Measurements from ENCODE around the gene ACADM.
"Not testable (repeated sequence)": the region's sequence is repeated elsewhere in the genome, so short reads cannot be mapped to it uniquely, and the experiment has no call there.

ACADM gene

DNA sequence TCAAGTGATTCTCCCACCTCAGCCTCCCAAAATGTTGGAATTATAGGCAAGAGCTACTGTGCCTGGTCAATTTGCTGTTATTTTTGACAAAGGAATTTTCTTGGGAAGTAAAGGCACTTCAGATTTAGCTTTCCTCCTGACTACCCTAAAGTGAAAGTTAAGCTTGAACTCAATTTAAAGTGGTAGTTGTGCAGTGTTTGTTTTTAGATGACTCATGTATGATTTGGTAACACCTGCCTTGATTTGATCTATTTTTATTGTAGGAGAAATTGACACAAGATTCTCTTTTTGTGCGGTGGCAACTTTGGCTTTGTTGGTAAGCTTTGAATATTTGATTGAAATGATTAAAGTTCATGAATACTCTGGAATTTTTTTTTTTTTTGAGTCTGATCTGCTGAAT lies 66.5 kb downstream of the ACADM start:
- Histone ChIP-seq H3K4me3 (ENCODE audit: low read length) (no peak overlapping the region), H3K27ac (ENCODE audit: low read length) (no peak overlapping the region), H3K4me1 (ENCODE audit: control insufficient read depth, insufficient read depth, low read length) (peaks cover 2% of the 10 kb centered on the region; the same call in 1 of the 2 replicates), H3K9me3 (ENCODE audit: control insufficient read depth, insufficient read depth, low read length) (no peaks in the 10 kb centered on the region), H3K36me3 (ENCODE audit: control insufficient read depth, insufficient read depth, low read length) (peaks cover 23% of the 10 kb centered on the region; the same call in 1 of the 2 replicates), H3K27me3 (ENCODE audit: control insufficient read depth, insufficient read depth, low read length) (no peaks in the 10 kb centered on the region)
- DNase-seq (ENCODE audit: low read depth, low spot score) = no peak
- no CpG with 5 or more reads among the region's 1 CpG for WGBS (ENCODE audit: insufficient coverage, insufficient read length)

DNA sequence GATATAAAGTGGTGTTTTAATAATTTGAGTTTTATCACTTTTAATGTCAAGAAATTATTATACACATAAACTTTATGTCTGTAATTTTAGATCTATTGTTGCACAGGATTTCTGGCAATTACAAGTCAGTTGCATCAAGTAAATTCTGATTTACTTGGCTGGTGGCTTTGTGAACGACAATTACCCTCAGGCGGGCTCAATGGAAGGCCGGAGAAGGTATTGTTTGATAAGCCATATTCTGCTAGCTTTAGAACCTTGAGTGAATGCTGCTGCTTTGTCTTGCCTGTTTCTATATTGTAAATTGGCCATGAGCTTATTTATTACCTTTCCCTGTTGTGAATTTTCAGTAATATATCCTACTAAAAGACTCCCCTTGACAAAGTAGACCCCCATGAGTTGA lies 67.6 kb downstream of the ACADM start:
- H3K4me1 ChIP-seq (ENCODE audit: control insufficient read depth, insufficient read depth, low read length) = peaks cover 2% of the 10 kb centered on the region; the same call in 1 of the 2 replicates
- H3K9me3 ChIP-seq (ENCODE audit: control insufficient read depth, insufficient read depth, low read length) = no peaks in the 10 kb centered on the region
- no peaks in the 10 kb centered on the region for H3K27me3 ChIP-seq (ENCODE audit: control insufficient read depth, insufficient read depth, low read length)
- no peak overlapping the region for H3K27ac ChIP-seq (ENCODE audit: low read length)
- no peak overlapping the region for H3K4me3 ChIP-seq (ENCODE audit: low read length)
- WGBS (ENCODE audit: insufficient coverage, insufficient read length) = no CpG with 5 or more reads among the region's 3 CpGs
- peaks cover 28% of the 10 kb centered on the region for H3K36me3 ChIP-seq (ENCODE audit: control insufficient read depth, insufficient read depth, low read length)
- DNase-seq (ENCODE audit: low read depth, low spot score) = no peak

DNA sequence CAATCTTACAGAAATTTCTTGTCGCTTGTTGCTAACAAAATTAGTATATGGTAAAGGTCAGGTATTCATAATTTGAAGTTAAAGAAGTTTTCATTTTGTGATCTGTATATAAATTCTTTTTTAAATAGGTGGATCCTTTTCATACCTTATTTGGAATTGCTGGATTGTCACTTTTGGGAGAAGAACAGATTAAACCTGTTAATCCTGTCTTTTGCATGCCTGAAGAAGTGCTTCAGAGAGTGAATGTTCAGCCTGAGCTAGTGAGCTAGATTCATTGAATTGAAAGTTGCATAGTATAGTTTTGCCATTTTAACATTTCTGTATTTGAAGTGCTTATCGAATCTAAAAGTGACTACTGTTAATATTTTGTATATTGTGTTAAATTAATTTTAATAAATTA lies 69.9 kb downstream of the ACADM start:
- Histone ChIP-seq H3K27me3 (ENCODE audit: control insufficient read depth, insufficient read depth, low read length) (no peaks in the 10 kb centered on the region), H3K4me3 (ENCODE audit: low read length) (no peak overlapping the region), H3K9me3 (ENCODE audit: control insufficient read depth, insufficient read depth, low read length) (no peaks in the 10 kb centered on the region), H3K4me1 (ENCODE audit: control insufficient read depth, insufficient read depth, low read length) (no peaks in the 10 kb centered on the region), H3K36me3 (ENCODE audit: control insufficient read depth, insufficient read depth, low read length) (peaks cover 28% of the 10 kb centered on the region), H3K27ac (ENCODE audit: low read length) (no peak overlapping the region)
- no CpG with 5 or more reads among the region's 2 CpGs for whole genome bisulfite sequencing (ENCODE audit: insufficient coverage, insufficient read length)
- no peak for DNase-seq (ENCODE audit: low read depth, low spot score)

GRCh38 chr1:75795703-75796193 lies 71.2 kb downstream of the ACADM start:
- DNase-seq (ENCODE audit: low read depth, low spot score) = no peak

GRCh38 chr1:75796376-75797272 lies 72.1 kb downstream of the ACADM start, which contains the start of gene MSH4:
Gene MSH4, plus strand, starts transcription at chr1:75796882. Its CDS starts 104 bp downstream, at chr1:75796986.
- no peak for DNase-seq (ENCODE audit: low read depth, low spot score)
- Histone ChIP-seq H3K27ac (ENCODE audit: low read length) (no peak within 1 kb of the TSS), H3K4me3 (ENCODE audit: low read length) (no peak within 1 kb of the TSS), H3K27me3 (ENCODE audit: control insufficient read depth, insufficient read depth, low read length) (no peaks in the 10 kb centered on the region), H3K4me1 (ENCODE audit: control insufficient read depth, insufficient read depth, low read length) (no peaks in the 10 kb centered on the region), H3K36me3 (ENCODE audit: control insufficient read depth, insufficient read depth, low read length) (peaks cover 20% of the 10 kb centered on the region), H3K9me3 (ENCODE audit: control insufficient read depth, insufficient read depth, low read length) (no peaks in the 10 kb centered on the region)
- WGBS (ENCODE audit: insufficient coverage, insufficient read length) = no CpG with 5 or more reads among the region's 34 CpGs

More at GRCh38 chr1:75795703-75796193, 71.2 kb downstream of the ACADM start:
- Histone ChIP-seq H3K27ac (ENCODE audit: low read length) (no peak overlapping the region), H3K4me3 (ENCODE audit: low read length) (no peak overlapping the region), H3K27me3 (ENCODE audit: control insufficient read depth, insufficient read depth, low read length) (no peaks in the 10 kb centered on the region), H3K4me1 (ENCODE audit: control insufficient read depth, insufficient read depth, low read length) (no peaks in the 10 kb centered on the region), H3K36me3 (ENCODE audit: control insufficient read depth, insufficient read depth, low read length) (peaks cover 23% of the 10 kb centered on the region), H3K9me3 (ENCODE audit: control insufficient read depth, insufficient read depth, low read length) (no peaks in the 10 kb centered on the region)
- WGBS (ENCODE audit: insufficient coverage, insufficient read length) = no CpG with 5 or more reads among the region's 4 CpGs

DNA sequence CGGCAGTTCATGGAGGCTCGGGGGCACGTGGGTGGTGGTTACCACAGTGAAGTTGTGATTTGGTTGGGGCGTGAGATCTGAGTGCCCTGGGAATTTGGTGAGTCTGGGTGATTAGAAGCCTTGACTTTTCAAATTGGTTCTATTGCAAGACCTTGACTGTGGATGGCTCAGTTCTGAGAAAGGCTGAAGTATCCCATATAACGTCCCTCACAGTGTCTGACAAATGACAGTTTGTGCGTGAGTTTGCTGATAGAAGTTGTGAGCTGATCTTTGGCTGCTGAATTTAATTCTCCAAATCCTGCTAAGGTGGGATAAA lies 72.7 kb downstream of the ACADM start:
- Histone ChIP-seq H3K36me3 (ENCODE audit: control insufficient read depth, insufficient read depth, low read length) (peaks cover 17% of the 10 kb centered on the region), H3K27me3 (ENCODE audit: control insufficient read depth, insufficient read depth, low read length) (no peaks in the 10 kb centered on the region), H3K4me1 (ENCODE audit: control insufficient read depth, insufficient read depth, low read length) (no peaks in the 10 kb centered on the region), H3K27ac (ENCODE audit: low read length) (no peak overlapping the region), H3K9me3 (ENCODE audit: control insufficient read depth, insufficient read depth, low read length) (no peaks in the 10 kb centered on the region), H3K4me3 (ENCODE audit: low read length) (no peak overlapping the region)
- no CpG with 5 or more reads among the region's 6 CpGs for WGBS (ENCODE audit: insufficient coverage, insufficient read length)
- no peak for DNase-seq (ENCODE audit: low read depth, low spot score)

DNA sequence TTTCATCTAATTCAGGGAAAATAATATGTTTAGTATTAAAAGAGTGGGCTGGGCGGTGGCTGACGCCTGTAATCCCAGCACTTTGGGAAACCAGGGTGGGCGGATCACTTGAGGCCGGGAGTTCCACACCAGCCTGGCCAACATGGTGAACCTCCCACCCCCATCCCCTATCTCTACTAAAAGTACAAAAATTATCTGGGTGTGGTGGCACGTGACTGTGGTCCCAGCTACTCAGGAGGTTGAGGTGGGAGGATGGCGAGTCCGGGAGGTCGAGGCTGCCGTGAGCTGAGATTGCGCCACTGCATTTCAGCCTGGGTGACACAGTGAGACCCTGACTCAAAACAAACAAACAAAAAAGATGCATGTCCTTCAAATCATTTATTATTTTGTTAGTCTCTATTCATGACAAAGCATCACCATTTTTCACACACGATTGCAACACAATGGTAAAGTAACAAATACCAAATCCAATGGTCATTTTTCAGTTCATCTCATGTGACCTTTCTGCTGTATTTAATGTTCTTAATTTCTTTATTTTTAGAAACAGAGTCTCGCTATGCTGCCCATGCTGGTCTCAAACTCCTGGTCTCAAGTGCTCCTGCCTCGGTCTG lies 73.2 kb downstream of the ACADM start:
- H3K27me3 ChIP-seq (ENCODE audit: control insufficient read depth, insufficient read depth, low read length) = no peaks in the 10 kb centered on the region
- peaks cover 14% of the 10 kb centered on the region for H3K36me3 ChIP-seq (ENCODE audit: control insufficient read depth, insufficient read depth, low read length)
- no peak overlapping the region for H3K27ac ChIP-seq (ENCODE audit: low read length)
- H3K4me3 ChIP-seq (ENCODE audit: low read length) = no peak overlapping the region
- no peak for DNase-seq (ENCODE audit: low read depth, low spot score)
- no peaks in the 10 kb centered on the region for H3K4me1 ChIP-seq (ENCODE audit: control insufficient read depth, insufficient read depth, low read length)
- no CpG with 5 or more reads among the region's 13 CpGs for WGBS (ENCODE audit: insufficient coverage, insufficient read length)
- no peaks in the 10 kb centered on the region for H3K9me3 ChIP-seq (ENCODE audit: control insufficient read depth, insufficient read depth, low read length)

DNA sequence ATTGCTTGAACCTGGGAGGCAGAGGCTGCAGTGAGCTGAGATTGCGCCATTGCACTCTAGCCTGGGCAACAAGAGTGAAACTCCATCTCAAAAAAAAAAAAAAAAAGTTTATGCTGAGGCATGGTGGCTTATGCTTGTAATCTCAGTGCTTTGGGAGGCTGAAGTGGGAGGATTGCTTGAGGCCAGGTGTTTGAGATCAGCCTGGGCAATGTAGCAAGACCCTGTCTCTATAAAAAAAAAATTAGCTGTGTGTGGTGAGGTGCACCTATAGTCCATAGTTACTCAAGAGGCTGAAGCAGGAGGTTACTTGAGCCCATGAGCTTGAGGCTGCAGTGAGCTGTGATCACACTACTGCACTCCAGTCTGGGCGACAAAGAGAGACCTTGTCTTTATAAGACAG lies 77.0 kb downstream of the ACADM start:
- H3K4me1 ChIP-seq (ENCODE audit: control insufficient read depth, insufficient read depth, low read length); H3K27me3 ChIP-seq (ENCODE audit: control insufficient read depth, insufficient read depth, low read length); H3K9me3 ChIP-seq (ENCODE audit: control insufficient read depth, insufficient read depth, low read length); H3K36me3 ChIP-seq (ENCODE audit: control insufficient read depth, insufficient read depth, low read length); H3K4me3 ChIP-seq (ENCODE audit: low read length); H3K27ac ChIP-seq (ENCODE audit: low read length); DNase-seq (ENCODE audit: low read depth, low spot score): not testable (repeated sequence)
- WGBS (ENCODE audit: insufficient coverage, insufficient read length) = no CpG with 5 or more reads among the region's 2 CpGs

- no peak overlapping the region for H3K4me3 ChIP-seq (ENCODE audit: low read length)
Measured at GRCh38 chr1:75808921-75809320, 84.4 kb downstream of the ACADM start.

GRCh38 chr1:75810113-75810512 lies 85.6 kb downstream of the ACADM start:
- not testable (repeated sequence) for H3K27ac ChIP-seq (ENCODE audit: low read length); DNase-seq (ENCODE audit: low read depth, low spot score); H3K36me3 ChIP-seq (ENCODE audit: control insufficient read depth, insufficient read depth, low read length); H3K27me3 ChIP-seq (ENCODE audit: control insufficient read depth, insufficient read depth, low read length); H3K4me3 ChIP-seq (ENCODE audit: low read length); H3K9me3 ChIP-seq (ENCODE audit: control insufficient read depth, insufficient read depth, low read length); H3K4me1 ChIP-seq (ENCODE audit: control insufficient read depth, insufficient read depth, low read length)
- no CpG with 5 or more reads among the region's 3 CpGs for WGBS (ENCODE audit: insufficient coverage, insufficient read length)

More at GRCh38 chr1:75808921-75809320, 84.4 kb downstream of the ACADM start:
- Histone ChIP-seq H3K9me3 (ENCODE audit: control insufficient read depth, insufficient read depth, low read length) (no peaks in the 10 kb centered on the region), H3K27me3 (ENCODE audit: control insufficient read depth, insufficient read depth, low read length) (no peaks in the 10 kb centered on the region), H3K4me1 (ENCODE audit: control insufficient read depth, insufficient read depth, low read length) (no peaks in the 10 kb centered on the region), H3K27ac (ENCODE audit: low read length) (no peak overlapping the region), H3K36me3 (ENCODE audit: control insufficient read depth, insufficient read depth, low read length) (no peaks in the 10 kb centered on the region)
- no CpG with 5 or more reads among the region's 4 CpGs for WGBS (ENCODE audit: insufficient coverage, insufficient read length)
- DNase-seq (ENCODE audit: low read depth, low spot score) = no peak
